Osteoblast (primary cell): ENCODE measurements around the gene CHKA. TPM values are rescaled to one million over a fixed set of nuclear protein-coding genes. Genes with fewer than 3 reads are reported as not detected.

Experiments
- DNase-seq: peaks from one replicate; pipeline ENCODE4 v3.0.0; 2011; ENCODE audit warnings: low spot score, mixed read lengths; ENCODE audit not compliant: insufficient read length; ENCODE audit errors: missing footprints
- H2AFZ ChIP-seq: 2 replicates; pipeline ENCODE4 v1.6.0; 2011; ENCODE audit warnings: mild to moderate bottlenecking, low read length
- H3K27ac ChIP-seq: 2 replicates; pipeline ENCODE4 v1.5.1; 2011; ENCODE audit warnings: mild to moderate bottlenecking, low read depth, low read length, moderate library complexity
- H3K27me3 ChIP-seq: 2 replicates; pipeline ENCODE4 v1.6.0; 2012; ENCODE audit warnings: mild to moderate bottlenecking, control low read depth, inconsistent platforms, low read length, moderate library complexity; ENCODE audit not compliant: insufficient read depth
- H3K36me3 ChIP-seq: 2 replicates; pipeline ENCODE4 v1.5.1; 2011; ENCODE audit warnings: mild to moderate bottlenecking, low read length, control low read depth, moderate library complexity; ENCODE audit not compliant: insufficient read depth
- H3K4me1 ChIP-seq: 2 replicates; pipeline ENCODE4 v1.5.1; 2011; ENCODE audit warnings: mild to moderate bottlenecking, low read length, control low read depth, moderate library complexity; ENCODE audit not compliant: insufficient read depth
- H3K4me2 ChIP-seq: 2 replicates; pipeline ENCODE4 v1.6.0; 2011; ENCODE audit warnings: mild to moderate bottlenecking, low read length; ENCODE audit not compliant: insufficient read depth
- H3K4me3 ChIP-seq: fragments of 200-600 bp; sonication (generic); 3 replicates; pipeline ENCODE4 v1.5.1; 2012; ENCODE audit warnings: mild to moderate bottlenecking, low read length, inconsistent platforms; ENCODE audit not compliant: insufficient read depth
- H3K79me2 ChIP-seq: 2 replicates; pipeline ENCODE4 v1.6.0; 2012; ENCODE audit warnings: mild to moderate bottlenecking, low read length, control low read depth, inconsistent platforms; ENCODE audit not compliant: insufficient read depth
- H3K9me3 ChIP-seq: 2 replicates; pipeline ENCODE4 v1.5.1; 2011; ENCODE audit warnings: low read depth, low read length, control low read depth
- H4K20me1 ChIP-seq: 2 replicates; pipeline ENCODE4 v1.6.0; 2012; ENCODE audit warnings: mild to moderate bottlenecking, low read length, control low read depth; ENCODE audit not compliant: insufficient read depth
- CTCF ChIP-seq: IDR thresholded peaks from 2 replicates; pipeline ENCODE4 v1.5.1; 2011; ENCODE audit warnings: mild to moderate bottlenecking, low read depth, low read length, moderate library complexity; ENCODE audit errors: extremely low read depth
- total RNA-seq: library from RNA; depleted of rRNA; stranded (reverse); fragments of >200 nt; gene quantifications from 2 replicates; pipeline ENCODE4 v1.2.3, GENCODE V29; 2012

CHKA gene
- total RNA-seq, 1 donor, result 29.0 TPM

GRCh38 chr11:68031144-68031464 is 90.1 kb downstream of the CHKA start:
- Histone ChIP-seq H2AFZ (peak overlapping the region; percentile 87), H3K4me3 (peak overlapping the region; percentile 82), H3K79me2 (peaks cover 35% of the 10 kb centered on the region), H3K27ac (peak overlapping the region; percentile 91), H3K9me3 (no peaks in the 10 kb centered on the region), H3K36me3 (peaks cover 33% of the 10 kb centered on the region), H4K20me1 (no peaks in the 10 kb centered on the region), H3K4me2 (peak overlapping the region; percentile 98), H3K27me3 (no peaks in the 10 kb centered on the region), H3K4me1 (peaks cover 41% of the 10 kb centered on the region)
- no peak for DNase-seq
- no peak for TF ChIP-seq CTCF

GRCh38 chr11:68030318-68031143 is 90.7 kb downstream of the CHKA start, which contains the start of gene NDUFS8:
NDUFS8 (plus strand) TSS chr11:68030681; CDS start chr11:68032152, 1,471 bp downstream.
- no peaks in the 10 kb centered on the region for H4K20me1 ChIP-seq
- DNase-seq, result peak; percentile 100
- H3K27ac ChIP-seq, result peak within 1 kb of the TSS; percentile 93
- no peaks in the 10 kb centered on the region for H3K9me3 ChIP-seq
- peak within 1 kb of the TSS; percentile 82 for H3K4me3 ChIP-seq
- peak within 1 kb of the TSS; percentile 98 for H3K4me2 ChIP-seq
- no peak for TF ChIP-seq CTCF
- peak within 1 kb of the TSS; percentile 87 for H2AFZ ChIP-seq
- H3K36me3 ChIP-seq, result peaks cover 38% of the 10 kb centered on the region
- H3K79me2 ChIP-seq, result peaks cover 35% of the 10 kb centered on the region
- peaks cover 41% of the 10 kb centered on the region for H3K4me1 ChIP-seq
- no peaks in the 10 kb centered on the region for H3K27me3 ChIP-seq

DNA sequence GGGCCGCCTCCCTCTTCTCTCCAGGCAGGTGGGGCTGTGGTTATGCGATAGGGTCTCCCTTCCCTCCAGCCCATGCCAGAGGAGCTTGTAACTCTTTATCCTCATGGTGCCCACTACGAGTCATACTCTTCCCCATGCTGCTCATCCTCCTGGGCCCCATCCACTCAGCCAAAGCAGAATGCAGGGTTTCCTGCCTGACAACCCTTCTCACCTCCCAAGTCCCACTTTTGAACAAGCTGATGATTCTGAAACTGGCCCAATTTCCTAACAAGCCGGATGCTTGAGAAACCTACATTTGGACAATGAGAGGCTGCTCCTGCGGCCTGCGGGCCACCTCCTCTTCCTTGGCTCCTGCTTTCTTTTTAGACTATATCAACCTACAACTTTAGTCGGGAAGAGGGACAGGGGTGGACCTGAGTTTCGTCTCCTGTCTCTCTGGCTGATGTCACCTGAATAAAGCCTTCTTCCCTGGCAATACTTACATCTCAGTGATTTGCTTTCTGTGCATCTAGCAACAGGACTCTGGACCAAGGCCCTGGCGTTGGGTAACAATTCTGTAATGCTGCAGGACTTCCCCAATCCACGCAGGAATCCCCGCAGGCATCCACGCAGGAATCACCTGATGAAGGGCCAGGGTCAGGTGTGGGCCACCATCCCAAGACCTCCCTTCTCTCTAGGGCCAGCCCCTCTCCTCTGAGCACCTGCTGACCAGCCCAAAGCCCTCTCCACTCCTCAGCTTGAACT is 92.2 kb downstream of the CHKA start:
- Histone ChIP-seq H4K20me1 (no peaks in the 10 kb centered on the region), H3K4me1 (peaks cover 41% of the 10 kb centered on the region), H3K4me3 (peak overlapping the region; percentile 22), H2AFZ (no peak overlapping the region), H3K36me3 (peaks cover 42% of the 10 kb centered on the region), H3K4me2 (peak overlapping the region; percentile 98), H3K27me3 (no peaks in the 10 kb centered on the region), H3K79me2 (peaks cover 35% of the 10 kb centered on the region), H3K27ac (peak overlapping the region; percentile 93), H3K9me3 (no peaks in the 10 kb centered on the region)
- no peak for TF ChIP-seq CTCF
- no peak for DNase-seq

GRCh38 chr11:68027667-68028066 is 93.5 kb downstream of the CHKA start:
- peaks cover 41% of the 10 kb centered on the region for H3K4me1 ChIP-seq
- H3K9me3 ChIP-seq, result no peaks in the 10 kb centered on the region
- H3K4me3 ChIP-seq, result peak overlapping the region; percentile 33
- peak overlapping the region; percentile 93 for H3K27ac ChIP-seq
- peaks cover 29% of the 10 kb centered on the region for H3K36me3 ChIP-seq
- no peak for TF ChIP-seq CTCF
- no peaks in the 10 kb centered on the region for H3K27me3 ChIP-seq
- H2AFZ ChIP-seq, result peak overlapping the region; percentile 51
- H4K20me1 ChIP-seq, result no peaks in the 10 kb centered on the region
- DNase-seq, result no peak
- peak overlapping the region; percentile 45 for H3K4me2 ChIP-seq
- peaks cover 31% of the 10 kb centered on the region for H3K79me2 ChIP-seq
